ENCODE results near the gene GPAM.

DNA sequence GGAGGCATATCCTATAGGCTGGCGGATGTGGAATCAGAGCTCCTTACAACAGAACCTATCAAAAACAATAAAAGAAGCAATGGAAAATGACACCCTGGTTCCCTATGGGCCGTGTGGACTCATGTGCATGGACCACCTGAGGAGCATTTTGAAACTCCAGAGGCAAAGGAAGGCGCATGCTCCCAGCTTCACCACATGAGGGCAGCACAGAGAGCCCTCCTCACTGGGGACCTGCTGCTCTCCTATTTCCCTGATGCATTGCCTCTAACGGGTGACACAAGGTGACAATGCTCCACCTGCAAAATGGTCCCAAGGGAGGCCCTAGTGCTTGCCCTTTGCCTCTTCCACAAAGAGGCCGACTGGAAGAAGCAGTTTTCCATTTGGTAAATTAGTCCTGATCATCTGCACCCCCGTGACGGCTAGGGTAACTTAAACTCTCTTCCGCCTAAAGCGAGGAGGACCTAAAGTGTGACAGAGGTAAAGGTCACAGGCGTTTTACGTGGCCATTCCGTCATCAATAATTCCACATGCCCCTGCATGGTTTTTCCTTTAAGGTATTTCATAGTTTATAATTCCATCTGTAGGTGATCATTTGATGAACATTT, 67.7 kb downstream of the GPAM start:
- TF ChIP-seq EZH2 (IDR thresholded peaks at IDR 0.05; ENCODE audit: insufficient read depth, poor library complexity, severe bottlenecking) = no peak
- no peak for TF ChIP-seq EZH2phosphoT487 (IDR thresholded peaks at IDR 0.05; ENCODE audit: insufficient read depth, low read depth)

All from GM23248 (cell line).